Muscle layer of duodenum (tissue), 2 donors: ENCODE measurements around the gene FRMD3.

Experiments
- H3K27ac ChIP-seq: one replicate; pipeline ENCODE4 v1.7.0; 2013; ENCODE audit warnings: mild to moderate bottlenecking, low read length
- H3K27me3 ChIP-seq: one replicate; pipeline ENCODE4 v1.7.0; 2013; ENCODE audit warnings: low read depth, mild to moderate bottlenecking, control low read depth, low read length
- H3K36me3 ChIP-seq, 2 donors: one replicate each; pipeline ENCODE4 v1.7.0; 2013; ENCODE audit warnings: low read length in 2 of 2, control low read depth in 1 of 2, mild to moderate bottlenecking in 1 of 2; ENCODE audit not compliant: insufficient read depth in 2 of 2, control insufficient read depth in 1 of 2
- H3K4me1 ChIP-seq, 2 donors: one replicate each; pipeline ENCODE4 v1.7.0; 2013; ENCODE audit warnings: low read length in 2 of 2, mild to moderate bottlenecking in 2 of 2, control low read depth in 1 of 2, moderate library complexity in 1 of 2; ENCODE audit not compliant: insufficient read depth in 2 of 2, control insufficient read depth in 1 of 2
- H3K4me3 ChIP-seq, 2 donors: one replicate each; pipeline ENCODE4 v1.7.0; 2013; ENCODE audit warnings: low read length in 2 of 2, low read depth in 1 of 2, mild to moderate bottlenecking in 1 of 2
- H3K9me3 ChIP-seq, 2 donors: one replicate each; pipeline ENCODE4 v1.7.0; 2013; ENCODE audit warnings: low read length in 2 of 2, control low read depth in 1 of 2, mild to moderate bottlenecking in 1 of 2; ENCODE audit not compliant: control insufficient read depth in 1 of 2
- donor health status: healthy.

FRMD3 gene

DNA sequence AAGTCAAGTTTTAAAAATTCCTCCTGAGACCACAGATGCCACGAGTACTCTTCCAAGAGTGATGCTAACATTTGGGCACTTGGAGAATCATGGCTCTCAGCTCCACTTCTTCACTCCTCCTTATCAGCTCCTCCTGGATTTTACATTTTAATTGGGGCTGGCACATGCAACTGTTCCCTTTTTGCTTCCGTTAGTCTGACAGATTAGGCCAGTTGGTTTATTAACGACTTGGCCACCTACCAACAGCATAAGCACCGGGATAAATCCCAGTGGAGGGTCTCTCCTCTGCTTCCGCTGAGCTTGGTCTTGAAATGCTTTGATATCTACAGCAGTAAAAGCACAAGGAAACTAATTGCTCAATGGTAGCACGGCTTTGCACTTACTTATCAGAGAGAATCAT is 340.6 kb downstream of the FRMD3 start:
- Histone ChIP-seq H3K4me1 (no peaks in the 10 kb centered on the region), H3K9me3 (no peaks in the 10 kb centered on the region), H3K27ac (no peak overlapping the region)

DNA sequence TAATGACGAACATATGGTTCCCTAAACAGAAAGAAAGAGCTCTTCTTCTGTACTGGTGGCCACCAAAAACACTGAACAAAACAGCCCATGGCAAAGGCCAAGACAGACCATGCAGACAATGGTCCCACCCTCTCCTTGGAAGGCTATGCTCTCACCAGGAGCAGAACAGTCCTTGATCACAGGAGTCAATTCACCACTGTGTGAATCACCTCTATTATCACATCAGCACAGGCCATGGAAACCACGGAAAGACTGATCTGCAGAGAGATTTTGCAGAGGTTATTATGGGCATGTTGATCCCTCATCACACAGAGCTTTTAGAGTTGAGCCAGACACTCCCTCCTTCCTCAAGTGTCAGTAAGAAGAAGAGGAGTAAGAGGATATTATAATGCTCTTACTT is 341.3 kb downstream of the FRMD3 start:
- Histone ChIP-seq H3K4me1 (no peaks in the 10 kb centered on the region), H3K27me3 (no peaks in the 10 kb centered on the region), H3K4me3 (no peak overlapping the region), H3K36me3 (no peaks in the 10 kb centered on the region), H3K27ac (no peak overlapping the region), H3K9me3 (no peaks in the 10 kb centered on the region)

More for the DNA sequence above, 340.6 kb downstream of the FRMD3 start:
- Histone ChIP-seq H3K4me3 (no peak overlapping the region), H3K36me3 (no peaks in the 10 kb centered on the region), H3K27me3 (no peaks in the 10 kb centered on the region)
